GM19099 (cell line): Measurements from ENCODE around the gene FBXO46.

Experiments
- POLR2A ChIP-seq: IDR thresholded peaks from 3 replicates; pipeline ENCODE4 v1.6.1; 2011; ENCODE audit warnings: low read depth; ENCODE audit not compliant: insufficient read length; ENCODE audit errors: extremely low read depth

Gene FBXO46

DNA sequence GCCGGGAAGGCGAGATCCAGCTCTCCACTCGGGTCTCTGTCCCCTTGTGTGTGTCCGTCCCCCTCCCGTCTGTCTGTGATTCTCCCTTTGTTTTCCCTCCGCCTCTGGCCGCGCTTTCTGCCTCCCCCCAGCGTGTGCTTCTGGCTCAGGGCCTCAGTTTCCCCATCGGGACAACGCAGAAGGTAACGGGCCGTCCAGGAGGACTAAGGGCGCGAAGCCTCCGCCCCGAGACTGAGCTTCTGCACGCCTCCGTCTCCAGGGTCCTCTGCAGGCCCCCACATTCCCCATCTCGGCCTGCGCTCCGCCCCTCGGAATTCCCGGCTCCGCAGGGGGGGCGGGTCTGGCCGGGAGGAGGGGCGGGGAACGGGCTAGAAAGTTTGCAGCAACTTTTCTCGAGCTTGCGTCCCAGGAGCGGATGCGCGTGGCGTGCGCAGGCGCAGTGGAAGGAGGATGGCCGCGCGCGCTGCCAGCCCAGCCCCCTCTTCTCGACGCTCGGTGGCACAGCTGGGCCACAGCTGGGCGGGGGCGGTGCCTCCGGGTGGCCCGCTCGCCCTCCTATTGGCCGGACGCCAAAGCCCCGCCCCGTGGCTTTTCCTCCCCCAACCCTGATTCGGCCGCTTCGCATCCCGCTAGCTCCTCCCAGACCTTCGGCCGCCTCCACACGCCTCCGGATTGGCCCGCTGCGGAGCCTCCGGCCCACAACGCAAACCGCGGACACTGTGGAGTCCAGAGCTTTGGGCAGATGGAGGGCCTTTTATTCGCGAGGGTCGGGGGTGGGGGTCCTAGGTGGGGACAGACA lies 38.5 kb upstream of the FBXO46 start, which contains the start of gene SIX5:
Gene SIX5 (minus strand): TSS at position 269 of the 799 bp plus-strand sequence. CDS start 408 bp downstream, outside the sequence.
- TF ChIP-seq POLR2A = peak; percentile 50

- TF ChIP-seq POLR2A = no peak
Measured at GRCh38 chr19:45768655-45768983, 37.9 kb upstream of the FBXO46 start.

GRCh38 chr19:45767881-45768654 lies 37.4 kb upstream of the FBXO46 start:
- TF ChIP-seq POLR2A = peak; percentile 44

- TF ChIP-seq POLR2A = no peak
Measured at GRCh38 chr19:45767410-45767880, 36.7 kb upstream of the FBXO46 start.

DNA sequence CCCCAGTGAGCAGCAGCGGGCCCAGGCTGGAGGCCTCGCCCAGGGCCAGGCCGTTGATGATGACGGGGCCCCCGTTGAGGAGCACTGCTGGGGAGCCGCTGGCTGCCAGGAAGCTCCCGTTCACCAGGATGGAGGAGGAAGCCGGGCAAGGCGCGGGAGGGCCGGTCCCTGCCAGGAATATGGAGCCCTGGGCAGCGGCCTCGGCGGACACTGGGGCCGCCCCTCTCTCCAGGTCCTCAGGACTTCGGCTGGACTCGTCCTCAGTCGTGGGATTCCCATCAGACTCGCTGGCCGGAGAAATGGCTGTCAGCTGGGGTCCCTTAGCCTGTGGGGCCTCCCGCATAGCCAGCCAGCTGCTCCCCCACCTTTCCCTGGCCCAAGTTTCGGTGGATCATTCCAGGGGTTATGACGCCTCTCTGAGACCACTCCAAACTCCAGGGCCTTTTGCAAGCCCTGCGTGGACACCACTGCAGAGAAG lies 36.2 kb upstream of the FBXO46 start:
- no peak for TF ChIP-seq POLR2A

DNA sequence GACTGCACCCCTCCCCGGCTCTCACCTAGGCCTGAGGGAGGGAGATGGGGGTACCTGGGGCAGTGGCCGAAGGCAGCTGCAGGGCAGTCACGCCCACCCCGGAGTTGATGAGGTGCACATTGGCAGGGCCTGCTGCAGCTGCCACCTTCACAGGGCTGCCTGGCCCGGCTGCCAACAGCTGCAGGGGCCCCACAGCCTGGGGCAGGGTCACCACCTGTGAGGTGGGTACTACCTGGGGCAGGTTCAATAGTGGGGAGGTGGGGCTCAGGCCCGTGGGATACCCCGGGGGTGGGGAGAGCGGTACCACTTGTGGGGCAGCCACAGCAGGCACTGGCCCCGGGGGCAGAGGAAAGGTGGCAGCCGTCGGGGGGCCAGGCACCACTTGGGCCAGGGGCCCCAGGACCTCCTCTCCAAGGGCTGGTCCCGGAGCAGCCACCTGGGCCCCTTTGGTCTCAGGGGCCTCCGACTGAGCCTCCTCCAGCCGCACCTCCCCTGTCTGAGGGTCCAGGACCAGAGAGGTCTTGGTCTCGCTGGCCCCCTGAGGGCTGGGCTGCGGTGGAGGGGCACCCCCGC lies 35.7 kb upstream of the FBXO46 start:
- TF ChIP-seq POLR2A = no peak

DNA sequence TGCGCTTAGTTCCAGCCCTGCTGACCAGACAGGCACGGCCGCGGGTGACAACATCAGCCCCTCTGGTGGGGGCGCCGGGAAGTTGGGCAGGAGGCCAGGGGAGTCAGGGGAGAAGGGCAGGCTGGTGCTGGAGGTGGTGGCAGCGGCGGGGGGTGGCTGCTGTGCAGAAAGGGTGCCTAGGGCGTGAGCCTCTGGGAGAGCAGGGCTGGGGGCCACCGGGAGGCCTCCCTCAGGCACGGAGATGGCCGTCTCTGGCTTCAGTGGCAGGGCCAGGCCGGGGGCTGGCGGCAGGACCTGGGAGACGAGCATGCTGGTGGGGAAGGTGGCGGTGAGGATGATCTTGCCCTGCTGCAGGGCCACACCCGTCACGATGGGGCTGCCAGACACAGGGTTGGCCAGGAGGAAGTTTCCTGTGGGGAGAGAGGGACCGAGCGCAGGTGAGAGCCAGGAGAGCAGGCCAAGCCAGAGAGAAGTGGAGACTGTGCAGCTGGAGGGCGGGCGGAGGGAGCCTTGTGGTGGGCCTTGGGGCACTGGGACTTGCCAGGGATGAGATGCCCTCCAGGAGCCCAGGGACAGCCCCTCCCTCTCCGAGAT lies 35.1 kb upstream of the FBXO46 start:
- TF ChIP-seq POLR2A = no peak

- no peak for TF ChIP-seq POLR2A
Measured at GRCh38 chr19:45764945-45765701, 34.4 kb upstream of the FBXO46 start.

GRCh38 chr19:45764475-45764874 lies 33.8 kb upstream of the FBXO46 start:
- TF ChIP-seq POLR2A = no peak

GRCh38 chr19:45763691-45764294 lies 33.1 kb upstream of the FBXO46 start:
- TF ChIP-seq POLR2A = no peak

GRCh38 chr19:45762870-45763631 lies 32.4 kb upstream of the FBXO46 start:
- no peak for TF ChIP-seq POLR2A

GRCh38 chr19:45761714-45762113 lies 31.0 kb upstream of the FBXO46 start:
- no peak for TF ChIP-seq POLR2A

- no peak for TF ChIP-seq POLR2A
Measured at GRCh38 chr19:45758921-45759320, 28.2 kb upstream of the FBXO46 start.
